Calu3 (cell line): ENCODE measurements around the gene CHMP4B. TPM values are rescaled to one million over a fixed set of nuclear protein-coding genes. Genes with fewer than 3 reads are reported as not detected.

ENCODE experiments used
- BruUV-seq: library from RNA; stranded (reverse); fragments of 400-500 nt; replicated peaks from 2 replicates; lab custom pipeline; 2021; lab: Mats Ljungman, UMichigan
- CTCF ChIA-PET: fragments of 300-600 bp; sonication (Branson Sonifier 250); formaldehyde crosslinking; loops from one replicate; lab custom pipeline; 2022; ENCODE audit warnings: antibody characterized with exemption; lab: Charles Lee
- DNase-seq: peaks from one replicate; pipeline ENCODE4 v3.0.0; 2022
- H3K27ac Mint-ChIP-seq: one replicate; pipeline ENCODE4 v1.8.0; 2022; ENCODE audit warnings: mixed read lengths; ENCODE audit not compliant: unreplicated experiment
- H3K27me3 Mint-ChIP-seq: one replicate; pipeline ENCODE4 v1.8.0; 2022; ENCODE audit warnings: mixed read lengths; ENCODE audit not compliant: unreplicated experiment
- H3K36me3 Mint-ChIP-seq: one replicate; pipeline ENCODE4 v1.8.0; 2022; ENCODE audit warnings: mild to moderate bottlenecking, moderate library complexity, mixed read lengths; ENCODE audit not compliant: insufficient read depth, unreplicated experiment
- H3K4me1 Mint-ChIP-seq: one replicate; pipeline ENCODE4 v1.8.0; 2022; ENCODE audit warnings: mild to moderate bottlenecking, low read depth, mixed read lengths; ENCODE audit not compliant: unreplicated experiment
- H3K4me3 Mint-ChIP-seq: one replicate; pipeline ENCODE4 v1.8.0; 2022; ENCODE audit warnings: mild to moderate bottlenecking, low read depth, moderate library complexity, mixed read lengths; ENCODE audit not compliant: unreplicated experiment
- H3K9me3 Mint-ChIP-seq: one replicate; pipeline ENCODE4 v1.8.0; 2022; ENCODE audit warnings: low read depth, mixed read lengths; ENCODE audit not compliant: unreplicated experiment
- intact Hi-C: fragments of 100-400 bp; cut with micrococcal nuclease; formaldehyde crosslinking; loops from one replicate; pipeline ENCODE4 v1.10.0; 2022; ENCODE audit not compliant: unreplicated experiment
- total RNA-seq: library from RNA; stranded (reverse); gene quantifications from 2 replicates; pipeline ENCODE4 v1.2.3, GENCODE V29; 2022
- TF ChIP-seq, protein P1 (sequence below): fragments of 200-600 bp; IDR thresholded peaks from one replicate; pipeline ENCODE4 v1.8.0; 2022; ENCODE audit warnings: antibody characterized with exemption; ENCODE audit not compliant: unreplicated experiment

Gene CHMP4B
- total RNA-seq, 1 experiment from 2014 or later, result 234 TPM

DNA sequence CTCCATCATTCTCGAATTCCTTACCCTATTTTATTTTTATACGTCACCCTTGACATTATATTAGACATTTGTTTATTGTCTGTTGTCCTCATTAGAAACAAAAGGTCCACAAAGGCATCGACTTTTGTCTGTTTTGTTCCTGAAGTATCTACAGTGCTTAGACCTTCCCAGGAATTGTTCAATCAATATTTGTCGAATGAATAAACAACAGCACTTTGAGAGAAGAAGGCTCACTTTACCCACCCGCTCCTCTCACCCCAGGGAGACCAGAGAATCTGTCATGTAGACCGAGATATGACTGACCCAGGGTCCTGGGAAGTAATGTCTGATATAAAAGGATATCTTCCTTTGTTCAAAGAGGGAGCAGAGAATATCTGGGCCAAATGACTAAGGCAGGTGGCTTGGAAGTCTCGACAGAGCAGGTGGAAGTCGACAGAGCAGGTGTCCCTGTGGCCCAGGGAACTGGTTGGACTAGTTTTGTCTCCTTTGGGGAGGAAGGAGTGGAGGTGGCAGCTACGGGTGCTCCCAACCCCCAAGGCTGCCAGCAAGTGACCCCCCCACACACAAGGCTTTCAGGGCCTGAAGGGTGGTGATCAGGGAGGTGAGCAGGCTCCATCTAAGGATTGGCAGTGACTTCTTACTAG, 14.8 kb upstream of the CHMP4B start:
- Mint-ChIP-seq H3K27me3 (no peaks in the 10 kb centered on the region), H3K4me3 (peak overlapping the region; percentile 26), H3K4me1 (peaks cover 68% of the 10 kb centered on the region), H3K27ac (peak overlapping the region; percentile 90), H3K9me3 (no peaks in the 10 kb centered on the region), H3K36me3 (peaks cover 35% of the 10 kb centered on the region)
- intact Hi-C loops, result loop anchor here (2.0 to 10.0 kb wide), 6 partner anchors 14 to 196 kb away; partner anchors contain the start of genes CHMP4B, E2F1 and RALY
- DNase-seq, result peak; percentile 97
- TSS peak; percentile 82 for BruUV-seq
- CTCF ChIA-PET, result interaction anchor here (0.7 to 5.6 kb wide), 3 partner anchors 15 to 121 kb away, joined by 3 to 29 read pairs (median 3); partner anchors contain the start of gene CHMP4B
- TF ChIP-seq, protein P1, sequence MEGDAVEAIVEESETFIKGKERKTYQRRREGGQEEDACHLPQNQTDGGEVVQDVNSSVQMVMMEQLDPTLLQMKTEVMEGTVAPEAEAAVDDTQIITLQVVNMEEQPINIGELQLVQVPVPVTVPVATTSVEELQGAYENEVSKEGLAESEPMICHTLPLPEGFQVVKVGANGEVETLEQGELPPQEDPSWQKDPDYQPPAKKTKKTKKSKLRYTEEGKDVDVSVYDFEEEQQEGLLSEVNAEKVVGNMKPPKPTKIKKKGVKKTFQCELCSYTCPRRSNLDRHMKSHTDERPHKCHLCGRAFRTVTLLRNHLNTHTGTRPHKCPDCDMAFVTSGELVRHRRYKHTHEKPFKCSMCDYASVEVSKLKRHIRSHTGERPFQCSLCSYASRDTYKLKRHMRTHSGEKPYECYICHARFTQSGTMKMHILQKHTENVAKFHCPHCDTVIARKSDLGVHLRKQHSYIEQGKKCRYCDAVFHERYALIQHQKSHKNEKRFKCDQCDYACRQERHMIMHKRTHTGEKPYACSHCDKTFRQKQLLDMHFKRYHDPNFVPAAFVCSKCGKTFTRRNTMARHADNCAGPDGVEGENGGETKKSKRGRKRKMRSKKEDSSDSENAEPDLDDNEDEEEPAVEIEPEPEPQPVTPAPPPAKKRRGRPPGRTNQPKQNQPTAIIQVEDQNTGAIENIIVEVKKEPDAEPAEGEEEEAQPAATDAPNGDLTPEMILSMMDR, result no peak

DNA sequence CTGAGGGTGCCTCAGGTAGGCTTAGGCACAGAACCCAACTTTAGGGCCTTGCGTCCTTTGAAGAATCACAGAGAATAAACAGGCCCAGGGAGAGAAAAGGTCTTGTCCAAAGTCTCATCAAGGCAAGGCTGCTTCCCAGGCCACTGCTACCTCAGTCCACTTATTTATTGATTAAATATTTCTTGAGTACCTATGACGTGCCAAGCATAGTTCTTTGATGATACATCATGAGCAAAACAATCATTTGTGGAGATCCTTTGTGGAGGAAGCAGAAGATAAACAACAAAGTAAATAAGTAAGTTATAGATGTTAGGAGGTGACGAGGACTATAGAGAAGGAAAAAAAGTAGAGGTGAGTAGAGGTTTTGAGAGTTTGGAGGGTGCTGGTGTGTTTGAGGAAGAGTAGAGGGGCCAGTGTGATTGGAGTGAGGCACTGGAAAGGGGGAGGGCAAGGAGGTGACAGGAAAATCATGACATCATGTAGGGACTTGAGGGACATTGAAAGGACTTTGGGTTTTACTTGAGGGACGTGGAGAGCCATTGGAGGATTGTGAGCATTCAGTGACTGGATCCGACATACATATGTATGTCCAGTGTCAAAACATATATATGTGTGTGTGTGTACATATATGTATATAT, 14.1 kb upstream of the CHMP4B start:
- peak overlapping the region; percentile 90 for H3K27ac Mint-ChIP-seq
- DNase-seq, result peak; percentile 56
- H3K27me3 Mint-ChIP-seq, result no peaks in the 10 kb centered on the region
- TF ChIP-seq, protein P1, result no peak
- H3K36me3 Mint-ChIP-seq, result peaks cover 35% of the 10 kb centered on the region
- no TSS peak for BruUV-seq
- intact Hi-C loops, result loop anchor here (2.0 to 10.0 kb wide), 6 partner anchors 14 to 195 kb away; partner anchors contain the start of genes CHMP4B, E2F1 and RALY
- peaks cover 68% of the 10 kb centered on the region for H3K4me1 Mint-ChIP-seq
- no peaks in the 10 kb centered on the region for H3K9me3 Mint-ChIP-seq
- peak overlapping the region; percentile 26 for H3K4me3 Mint-ChIP-seq
- CTCF ChIA-PET, result interaction anchor here (0.6 to 5.6 kb wide), 4 partner anchors 15 to 1299 kb away, joined by 3 to 29 read pairs (median 6); partner anchors contain the start of gene CHMP4B

DNA sequence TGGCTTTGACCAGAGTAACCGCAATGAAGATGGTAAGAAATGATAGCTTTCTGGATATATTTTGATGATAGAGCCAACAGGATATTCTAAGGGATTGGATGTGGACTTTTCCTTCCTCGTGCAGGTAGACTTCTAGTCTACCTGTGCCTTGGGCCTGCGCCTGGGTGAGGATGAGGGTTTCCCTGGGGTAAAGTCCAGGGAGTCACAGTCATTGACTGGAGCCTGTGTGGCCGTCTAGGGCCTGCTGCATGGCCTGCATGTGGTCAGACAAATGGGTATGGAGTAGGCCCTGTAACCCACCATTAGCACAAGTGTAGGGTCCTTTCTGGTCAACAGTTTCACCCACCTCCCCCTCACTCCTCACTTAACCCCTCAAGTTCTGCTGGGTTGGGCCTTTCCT, 12.7 kb upstream of the CHMP4B start:
- BruUV-seq, result no TSS peak
- H3K36me3 Mint-ChIP-seq, result peaks cover 26% of the 10 kb centered on the region
- intact Hi-C loops, result loop anchor here (5.0 to 10.0 kb wide), 3 partner anchors 111 to 194 kb away; partner anchors contain the start of genes E2F1 and RALY
- CTCF ChIA-PET, result interaction anchor here (1.3 kb wide), 1 partner anchor 27 kb away, joined by 3 read pairs; no protein-coding TSS in a partner anchor
- TF ChIP-seq, protein P1, result no peak
- no peak for DNase-seq
- H3K4me3 Mint-ChIP-seq, result no peak overlapping the region
- no peaks in the 10 kb centered on the region for H3K9me3 Mint-ChIP-seq
- no peaks in the 10 kb centered on the region for H3K27me3 Mint-ChIP-seq
- H3K27ac Mint-ChIP-seq, result peak overlapping the region; percentile 90
- H3K4me1 Mint-ChIP-seq, result peaks cover 56% of the 10 kb centered on the region

DNA sequence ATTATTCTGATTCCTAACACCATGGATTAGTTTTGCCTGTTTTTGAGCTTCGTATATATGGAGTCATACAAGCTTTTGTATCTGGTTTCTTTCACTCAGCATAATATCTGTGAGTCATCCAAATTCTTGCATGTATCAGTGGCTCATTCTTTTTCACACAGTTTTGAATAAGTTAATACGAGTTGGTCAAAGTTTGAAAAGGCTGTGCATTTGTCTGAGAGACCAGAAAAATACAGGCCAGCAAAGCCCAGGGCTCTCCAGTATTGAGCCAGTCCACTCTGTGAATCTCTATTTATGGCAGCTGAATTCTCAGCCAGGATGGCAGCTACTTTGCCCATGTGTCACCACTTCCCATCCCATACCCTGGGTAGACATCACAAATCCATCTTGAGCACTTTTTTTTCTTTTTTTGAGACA, 7.2 kb upstream of the CHMP4B start:
- H3K4me1 Mint-ChIP-seq, result peaks cover 28% of the 10 kb centered on the region
- H3K36me3 Mint-ChIP-seq, result no peaks in the 10 kb centered on the region
- H3K9me3 Mint-ChIP-seq, result no peaks in the 10 kb centered on the region
- DNase-seq, result no peak
- CTCF ChIA-PET, result interaction anchor here (0.5 to 1.8 kb wide), 7 partner anchors 8 to 317 kb away, joined by 3 to 4 read pairs (median 3); no protein-coding TSS in a partner anchor
- intact Hi-C loops, result no loop called here
- BruUV-seq, result no TSS peak
- TF ChIP-seq, protein P1, result no peak
- H3K27ac Mint-ChIP-seq, result peak overlapping the region; percentile 70
- no peaks in the 10 kb centered on the region for H3K27me3 Mint-ChIP-seq
- no peak overlapping the region for H3K4me3 Mint-ChIP-seq
